ENCODE measurements around the gene DPH6.

- TF ChIP-seq ZFP3 (CRISPR knock-in tag; IDR thresholded peaks at IDR 0.05) (no peak), TCF4 (CRISPR knock-in tag; IDR thresholded peaks at IDR 0.05; ENCODE audit: borderline replicate concordance) (no peak), TSHZ2 (CRISPR knock-in tag; IDR thresholded peaks at IDR 0.05) (no peak), ARNTL (CRISPR knock-in tag; IDR thresholded peaks at IDR 0.05; ENCODE audit: borderline replicate concordance, low read depth) (no peak), BACH2 (CRISPR knock-in tag; IDR thresholded peaks at IDR 0.05; ENCODE audit: borderline replicate concordance) (no peak), ZNF8 (CRISPR knock-in tag; IDR thresholded peaks at IDR 0.05) (no peak), PATZ1 (CRISPR knock-in tag; IDR thresholded peaks at IDR 0.05; ENCODE audit: borderline replicate concordance) (no peak)
Measured at GRCh38 chr15:35535365-35535916, 10.5 kb downstream of the DPH6 start.
